Fibroblast of mammary gland (primary cell): ENCODE measurements around the gene HADH.

ENCODE experiments used
- DNase-seq: peaks from one replicate; pipeline ENCODE4 v3.0.0-alpha.2; 2010; ENCODE audit warnings: low read depth
- H3K4me3 ChIP-seq: 2 replicates; pipeline ENCODE4 v1.5.1; 2011; ENCODE audit warnings: low read depth, mild to moderate bottlenecking, low read length, moderate library complexity; ENCODE audit not compliant: control insufficient read depth
- TF ChIP-seq, protein P1 (sequence below): conservative IDR thresholded peaks from 2 replicates; pipeline ENCODE4 v1.5.1; 2011; ENCODE audit warnings: low read depth, low read length, inconsistent platforms; ENCODE audit not compliant: control insufficient read depth, insufficient read depth

Gene HADH

DNA sequence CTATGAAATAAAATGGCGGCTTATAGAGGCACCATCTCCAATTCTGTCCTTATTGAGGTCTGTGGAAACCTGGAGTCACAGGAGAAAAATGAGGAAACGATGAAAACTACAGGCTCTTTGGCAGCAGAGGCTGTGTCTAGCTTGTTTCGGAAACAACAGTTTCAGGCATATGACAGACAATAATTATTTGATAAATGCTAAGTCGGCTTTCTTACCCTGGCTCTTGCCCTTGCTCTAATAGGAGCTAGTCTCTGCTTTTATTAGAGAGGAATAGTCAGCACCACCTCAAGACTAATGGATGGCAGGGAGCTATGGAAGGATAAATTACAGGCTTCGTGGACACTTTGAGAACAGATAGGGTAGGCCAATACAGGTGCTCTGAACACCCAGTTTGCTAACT lies 24.3 kb downstream of the HADH start:
- TF ChIP-seq, protein P1, sequence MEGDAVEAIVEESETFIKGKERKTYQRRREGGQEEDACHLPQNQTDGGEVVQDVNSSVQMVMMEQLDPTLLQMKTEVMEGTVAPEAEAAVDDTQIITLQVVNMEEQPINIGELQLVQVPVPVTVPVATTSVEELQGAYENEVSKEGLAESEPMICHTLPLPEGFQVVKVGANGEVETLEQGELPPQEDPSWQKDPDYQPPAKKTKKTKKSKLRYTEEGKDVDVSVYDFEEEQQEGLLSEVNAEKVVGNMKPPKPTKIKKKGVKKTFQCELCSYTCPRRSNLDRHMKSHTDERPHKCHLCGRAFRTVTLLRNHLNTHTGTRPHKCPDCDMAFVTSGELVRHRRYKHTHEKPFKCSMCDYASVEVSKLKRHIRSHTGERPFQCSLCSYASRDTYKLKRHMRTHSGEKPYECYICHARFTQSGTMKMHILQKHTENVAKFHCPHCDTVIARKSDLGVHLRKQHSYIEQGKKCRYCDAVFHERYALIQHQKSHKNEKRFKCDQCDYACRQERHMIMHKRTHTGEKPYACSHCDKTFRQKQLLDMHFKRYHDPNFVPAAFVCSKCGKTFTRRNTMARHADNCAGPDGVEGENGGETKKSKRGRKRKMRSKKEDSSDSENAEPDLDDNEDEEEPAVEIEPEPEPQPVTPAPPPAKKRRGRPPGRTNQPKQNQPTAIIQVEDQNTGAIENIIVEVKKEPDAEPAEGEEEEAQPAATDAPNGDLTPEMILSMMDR, result no peak

DNA sequence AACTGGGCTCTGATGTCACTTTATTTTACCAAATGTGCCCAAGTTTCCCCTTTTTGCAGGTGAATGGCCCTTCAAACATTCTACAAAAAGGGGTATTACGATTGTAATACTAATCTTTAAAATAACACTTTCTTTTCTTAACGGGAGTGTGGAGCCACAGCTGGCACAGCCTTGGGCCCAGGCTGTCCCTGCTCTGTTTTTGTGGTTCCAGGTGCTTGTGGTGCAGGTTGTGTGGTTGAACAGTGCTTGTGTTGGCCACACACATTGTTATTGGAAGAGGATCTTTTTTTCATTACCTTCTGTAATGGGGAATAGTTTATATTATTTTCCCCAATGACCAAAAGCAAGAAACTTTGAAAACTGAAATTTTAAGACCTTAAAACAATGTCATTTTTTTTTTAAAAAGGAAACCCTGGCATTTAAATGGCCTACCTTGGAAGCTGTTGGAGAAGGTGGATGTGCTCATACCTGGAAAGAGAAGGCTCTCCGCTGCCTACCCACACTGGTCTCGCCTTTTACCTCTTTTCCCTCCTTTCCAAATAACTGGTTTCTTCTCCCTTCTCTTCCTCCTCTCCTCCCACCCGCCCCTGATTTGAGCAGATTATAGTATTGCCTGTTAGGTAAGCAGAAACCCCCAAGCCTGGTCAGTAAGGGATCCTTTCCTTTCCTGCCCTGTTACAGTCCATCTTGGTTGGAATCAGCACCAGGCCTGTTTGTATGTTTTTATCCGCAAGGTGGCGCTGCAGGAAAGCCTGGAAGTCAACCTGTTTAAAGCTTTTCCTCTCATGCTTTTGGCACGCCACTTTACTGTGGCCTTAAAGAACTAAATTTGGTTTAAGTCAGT lies 28.6 kb downstream of the HADH start:
- peak; percentile 80 for DNase-seq
- no peak overlapping the region for H3K4me3 ChIP-seq
- TF ChIP-seq, protein P1, result peak; percentile 94

More for the DNA sequence above, 24.3 kb downstream of the HADH start:
- DNase-seq, result no peak
- no peak overlapping the region for H3K4me3 ChIP-seq

DNA sequence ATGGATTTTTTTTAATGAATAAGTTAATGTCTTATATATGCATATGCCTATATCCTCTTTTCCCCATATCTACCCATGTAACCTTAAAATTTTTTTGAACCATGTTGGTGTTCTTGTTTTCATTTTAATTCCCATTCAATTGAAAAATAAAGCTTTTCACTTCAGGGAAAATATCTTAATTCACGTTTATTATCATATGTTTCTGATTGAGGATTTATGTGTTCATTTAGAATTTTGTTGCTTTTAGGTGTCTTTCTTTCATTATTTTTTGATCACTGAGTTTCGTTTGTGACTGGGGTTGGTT lies 29.1 kb downstream of the HADH start:
- H3K4me3 ChIP-seq, result no peak overlapping the region
- no peak for DNase-seq
- TF ChIP-seq, protein P1, result no peak

DNA sequence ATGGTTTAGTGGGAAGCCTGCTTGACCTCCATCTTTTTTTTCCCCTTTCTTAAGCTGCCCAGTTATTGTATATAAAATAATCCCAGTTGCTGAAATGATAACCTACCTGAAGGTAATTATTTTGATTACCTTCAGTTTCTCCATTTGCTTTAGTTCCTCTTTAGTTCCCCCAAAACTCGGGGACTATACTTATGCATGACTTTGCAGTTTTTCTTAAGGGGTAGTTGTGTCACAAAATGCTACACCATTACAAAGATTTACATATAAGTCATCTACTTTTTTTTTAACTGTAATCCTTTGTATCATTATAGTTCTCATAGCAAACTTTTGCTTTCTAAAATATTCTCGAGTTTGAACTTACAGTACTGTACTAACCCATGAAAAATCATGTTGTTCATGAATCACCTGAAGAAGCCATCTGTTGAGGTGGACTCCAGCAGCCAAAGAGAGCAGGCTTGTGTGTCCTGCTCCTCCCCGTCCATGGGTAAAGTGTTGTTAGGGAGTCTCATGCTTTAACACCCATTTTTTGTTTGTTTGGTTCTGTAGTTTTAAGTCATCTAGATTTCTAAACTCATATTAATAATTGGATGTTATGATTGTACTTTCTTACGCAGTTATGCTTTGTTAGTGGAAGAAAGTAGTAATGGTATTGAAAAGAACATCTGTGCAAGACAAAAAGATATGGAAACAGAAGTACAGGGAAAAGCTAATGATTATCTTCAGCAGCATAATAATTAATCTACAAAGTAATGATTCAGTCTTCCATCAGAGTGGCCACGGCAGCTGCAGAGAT lies 34.6 kb downstream of the HADH start:
- TF ChIP-seq, protein P1, result no peak
- DNase-seq, result no peak
- H3K4me3 ChIP-seq, result no peak overlapping the region

DNA sequence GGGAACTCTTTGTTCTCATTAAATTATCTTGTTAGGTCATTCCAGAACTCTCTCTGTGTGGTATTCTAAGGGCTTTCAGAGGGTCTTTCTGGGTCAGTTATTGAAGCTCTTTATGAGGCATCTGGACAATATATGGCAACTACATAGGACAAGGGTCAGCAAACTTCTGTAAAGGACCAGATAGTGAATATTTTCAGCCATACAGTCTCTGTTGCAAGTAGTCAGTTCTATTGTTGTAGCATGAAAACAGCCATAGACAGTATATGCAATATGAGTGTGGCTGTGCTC lies 35.1 kb downstream of the HADH start:
- no peak overlapping the region for H3K4me3 ChIP-seq
- DNase-seq, result no peak
- TF ChIP-seq, protein P1, result no peak

DNA sequence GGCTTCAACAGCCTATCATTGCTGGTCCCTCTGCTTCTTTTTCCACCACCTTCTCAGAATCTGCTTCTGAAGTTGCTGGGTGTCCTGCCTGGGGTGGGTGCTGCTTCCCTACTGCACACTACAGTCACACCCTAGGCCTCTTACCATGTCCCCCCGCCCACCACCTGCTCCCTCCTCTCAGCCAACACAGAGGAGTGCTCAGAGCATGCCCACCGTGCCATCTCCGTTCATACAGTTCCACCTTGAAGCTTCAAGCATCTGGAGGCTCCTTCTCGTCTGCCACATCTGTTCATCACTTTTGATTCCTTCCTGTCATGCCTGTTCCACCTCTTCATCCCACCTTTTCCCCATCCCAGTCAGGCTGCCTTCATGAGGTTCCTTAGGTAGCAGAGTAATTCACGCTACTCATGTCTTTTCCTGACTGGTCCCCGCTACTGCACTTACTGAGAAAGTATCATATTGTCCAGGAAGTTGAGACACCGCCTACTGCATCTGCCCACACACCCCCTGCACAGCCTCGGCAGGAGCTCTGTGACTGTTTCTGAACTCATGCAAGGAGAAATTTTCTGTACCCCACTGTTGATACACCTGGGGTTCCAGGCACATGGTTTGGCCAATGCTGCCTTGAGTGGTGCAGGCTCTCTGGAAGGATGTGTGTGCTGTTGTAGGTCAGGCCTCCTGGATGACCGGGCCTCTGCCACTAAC lies 39.5 kb downstream of the HADH start:
- TF ChIP-seq, protein P1, result no peak
- no peak overlapping the region for H3K4me3 ChIP-seq
- no peak for DNase-seq
